GM23338 (cell line): ENCODE results near the gene CD58. TPM values are rescaled to one million over a fixed set of nuclear protein-coding genes. Genes with fewer than 3 reads are reported as not detected.

Experiments used
- ATAC-seq: fragments of 200-7000 bp; cut with Tn5 transposase; 3 replicates; pipeline ENCODE4 v1.9.1; 2020
- DNase-seq: peaks from one replicate; pipeline ENCODE4 v3.0.0-alpha.2; 2015; ENCODE audit warnings: low spot score
- H2AFZ ChIP-seq: fragments of 200-600 bp; sonication (generic); 2 replicates; pipeline ENCODE4 v1.8.0; 2016; ENCODE audit warnings: antibody characterized with exemption, mild to moderate bottlenecking, moderate library complexity
- H3F3A ChIP-seq: fragments of 200-600 bp; sonication (generic); replicated peaks from 2 replicates; pipeline ENCODE4 v1.8.0; 2017; ENCODE audit warnings: antibody characterized with exemption, mixed run types, low read depth
- H3K27ac ChIP-seq: fragments of 200-600 bp; sonication (generic); 2 replicates; pipeline ENCODE4 v1.6.1; 2016; ENCODE audit warnings: low read depth
- H3K27me3 ChIP-seq: fragments of 200-600 bp; sonication (generic); 2 replicates; pipeline ENCODE4 v1.8.0; 2016; ENCODE audit warnings: mild to moderate bottlenecking, mixed run types, moderate library complexity; ENCODE audit not compliant: insufficient read depth
- H3K36me3 ChIP-seq: fragments of 200-600 bp; sonication (generic); 2 replicates; pipeline ENCODE4 v1.8.0; 2016; ENCODE audit warnings: mild to moderate bottlenecking; ENCODE audit not compliant: insufficient read depth
- H3K4me1 ChIP-seq: fragments of 200-600 bp; sonication (generic); 2 replicates; pipeline ENCODE4 v1.8.0; 2016; ENCODE audit warnings: mild to moderate bottlenecking, moderate library complexity; ENCODE audit not compliant: insufficient read depth
- H3K4me2 ChIP-seq: fragments of 200-600 bp; sonication (generic); 2 replicates; pipeline ENCODE4 v1.7.1; 2017; ENCODE audit warnings: mixed run types
- H3K4me3 ChIP-seq: fragments of 200-600 bp; sonication (generic); 2 replicates; pipeline ENCODE4 v1.6.1; 2016; ENCODE audit warnings: mixed run types
- H3K79me2 ChIP-seq: fragments of 200-600 bp; sonication (generic); replicated peaks from 2 replicates; pipeline ENCODE4 v1.8.0; 2017; ENCODE audit warnings: mild to moderate bottlenecking; ENCODE audit not compliant: insufficient read depth
- H3K9me2 ChIP-seq: fragments of 200-600 bp; sonication (generic); 2 replicates; pipeline ENCODE4 v1.8.0; 2017; ENCODE audit not compliant: insufficient read depth
- H4K20me1 ChIP-seq: fragments of 200-600 bp; sonication (generic); replicated peaks from 2 replicates; pipeline ENCODE4 v1.8.0; 2017; ENCODE audit warnings: mild to moderate bottlenecking; ENCODE audit not compliant: insufficient read depth
- H3K27ac Mint-ChIP-seq: 2 replicates; pipeline ENCODE4 v1.8.0; 2020; ENCODE audit warnings: inconsistent platforms, mild to moderate bottlenecking, moderate library complexity, mixed read lengths
- H3K27me3 Mint-ChIP-seq: 3 replicates; pipeline ENCODE4 v1.8.0; 2022; ENCODE audit warnings: low read depth, mild to moderate bottlenecking, moderate library complexity, mixed read lengths, inconsistent platforms; ENCODE audit not compliant: insufficient read depth, poor library complexity
- H3K36me3 Mint-ChIP-seq: 3 replicates; pipeline ENCODE4 v1.8.0; 2021; ENCODE audit warnings: low read depth, mild to moderate bottlenecking, inconsistent platforms, moderate library complexity, mixed read lengths
- H3K4me1 Mint-ChIP-seq: 3 replicates; pipeline ENCODE4 v1.8.0; 2020; ENCODE audit warnings: mild to moderate bottlenecking, inconsistent platforms, mixed read lengths
- H3K4me3 Mint-ChIP-seq: 3 replicates; pipeline ENCODE4 v1.8.0; 2021; ENCODE audit warnings: moderate library complexity, mild to moderate bottlenecking, inconsistent platforms, mixed read lengths
- H3K9me3 Mint-ChIP-seq: 3 replicates; pipeline ENCODE4 v1.8.0; 2020; ENCODE audit warnings: moderate library complexity, mild to moderate bottlenecking, inconsistent platforms, mixed read lengths
- CREB1 ChIP-seq: fragments of 250-450 bp; sonication (Bioruptor Pico); IDR thresholded peaks from 2 replicates; pipeline ENCODE4 v1.5.0; 2020; ENCODE audit warnings: low read depth, mild to moderate bottlenecking, moderate library complexity
- CTCF ChIP-seq, 2 experiments: fragments of 200-600 bp in 1 of 2; sonication (generic) in 1 of 2; conservative IDR thresholded peaks; 2 replicates each; pipeline versions ENCODE4 v1.5.1 to v1.6.1; 2016 to 2017; ENCODE audit warnings: antibody characterized with exemption in 2 of 2, low read depth in 2 of 2, mild to moderate bottlenecking in 2 of 2, moderate library complexity in 1 of 2
- ETS1 ChIP-seq: IDR thresholded peaks from 2 replicates; pipeline ENCODE4 v1.6.1; 2016; ENCODE audit warnings: antibody characterized with exemption
- EZH2 ChIP-seq: fragments of 200-600 bp; sonication (generic); IDR thresholded peaks from one replicate; pipeline ENCODE4 v1.8.0; 2017; ENCODE audit warnings: antibody characterized with exemption, mild to moderate bottlenecking, low read depth; ENCODE audit not compliant: unreplicated experiment
- EZH2phosphoT487 ChIP-seq: fragments of 200-600 bp; sonication (generic); IDR thresholded peaks from one replicate; pipeline ENCODE4 v1.8.1; 2018; ENCODE audit warnings: antibody characterized with exemption; ENCODE audit not compliant: unreplicated experiment
- JUNB ChIP-seq: IDR thresholded peaks from one replicate; pipeline ENCODE4 v1.6.1; 2016; ENCODE audit warnings: antibody characterized with exemption; ENCODE audit not compliant: unreplicated experiment
- NANOG ChIP-seq: IDR thresholded peaks from 2 replicates; pipeline ENCODE4 v1.6.1; 2016; ENCODE audit warnings: antibody characterized with exemption, borderline replicate concordance
- POLR2AphosphoS5 ChIP-seq: IDR thresholded peaks from 2 replicates; pipeline ENCODE4 v1.6.1; 2016; ENCODE audit warnings: antibody characterized with exemption, low read depth
- REST ChIP-seq: IDR thresholded peaks from one replicate; pipeline ENCODE4 v1.6.1; 2018; ENCODE audit warnings: antibody characterized with exemption; ENCODE audit not compliant: unreplicated experiment
- STAT1 ChIP-seq: IDR thresholded peaks from one replicate; pipeline ENCODE4 v1.6.1; 2016; ENCODE audit warnings: antibody characterized with exemption; ENCODE audit not compliant: unreplicated experiment
- ZNF114 ChIP-seq: fragments of 250-450 bp; sonication (Bioruptor Pico); IDR thresholded peaks from 2 replicates; pipeline ENCODE4 v1.5.0; 2020; ENCODE audit warnings: mild to moderate bottlenecking, moderate library complexity
- ZNF331 ChIP-seq: fragments of 250-450 bp; sonication (Bioruptor Pico); IDR thresholded peaks from 2 replicates; pipeline ENCODE4 v1.5.0; 2020; ENCODE audit warnings: low read depth, mild to moderate bottlenecking, moderate library complexity
- ZNF462 ChIP-seq: fragments of 250-450 bp; sonication (Bioruptor Pico); IDR thresholded peaks from 2 replicates; pipeline ENCODE4 v1.5.0; 2020; ENCODE audit warnings: mild to moderate bottlenecking, moderate library complexity
- polyA plus RNA-seq: library from polyadenylated mRNA; unstranded; fragments of >200 nt; fragmentation: Nextera tagmentation; extraction: Ambion mirVana; gene quantifications from 2 replicates; pipeline ENCODE4 v1.2.1, GENCODE V29; 2016
- total RNA-seq: library from RNA; depleted of rRNA; stranded (reverse); fragments of >200 nt; shearing (Covaris generic); gene quantifications from 2 replicates; pipeline ENCODE4 v1.2.3, GENCODE V29; 2014

CD58 gene
- total and polyA plus RNA-seq, 2 experiments from 2014 or later: 9.2 to 12.5 TPM

GRCh38 chr1:116564426-116564825 lies 6.4 kb downstream of the CD58 start:
- no peak for ATAC-seq
- TF ChIP-seq POLR2AphosphoS5: no peak
- no peak for TF ChIP-seq EZH2phosphoT487
- TF ChIP-seq ZNF114 (CRISPR knock-in tag): no peak
- TF ChIP-seq EZH2: no peak
- TF ChIP-seq ZNF462 (CRISPR knock-in tag): no peak
- no peak for TF ChIP-seq CTCF (conservative IDR thresholded peaks at IDR 0.05; ENCODE audit: low read depth in 2 of 2)
- TF ChIP-seq STAT1: no peak
- no peak for TF ChIP-seq REST
- no peak for TF ChIP-seq CREB1 (CRISPR knock-in tag)
- TF ChIP-seq JUNB: no peak
- no peak for TF ChIP-seq NANOG
- TF ChIP-seq ETS1: no peak
- TF ChIP-seq ZNF331 (CRISPR knock-in tag): no peak

More at GRCh38 chr1:116564426-116564825, 6.4 kb downstream of the CD58 start:
- Histone ChIP-seq H3K79me2 (peaks cover 6% of the 10 kb centered on the region; the same call in 1 of the 2 replicates), H2AFZ (no peak overlapping the region), H4K20me1 (no peaks in the 10 kb centered on the region), H3F3A (no peaks in the 10 kb centered on the region), H3K9me2 (no peaks in the 10 kb centered on the region), H3K27ac (no peak overlapping the region), H3K4me1 (no peaks in the 10 kb centered on the region), H3K4me2 (no peak overlapping the region), H3K27me3 (no peaks in the 10 kb centered on the region), H3K4me3 (no peak overlapping the region), H3K36me3 (no peaks in the 10 kb centered on the region)
- Mint-ChIP-seq H3K27ac (no peak overlapping the region), H3K4me1 (peaks cover 9% of the 10 kb centered on the region; the same call in 2 of the 3 replicates), H3K27me3 (peaks cover 2% of the 10 kb centered on the region), H3K4me3 (no peak overlapping the region), H3K36me3 (peaks cover 27% of the 10 kb centered on the region), H3K9me3 (peaks cover 22% of the 10 kb centered on the region)
- DNase-seq: no peak
